Cardiac atrium fibroblast (primary cell): Measurements from ENCODE around the gene MBIP. TPM values are rescaled to one million over a fixed set of nuclear protein-coding genes. Genes with fewer than 3 reads are reported as not detected.

ENCODE experiments used
- total RNA-seq: library from RNA; depleted of rRNA; stranded (reverse); fragments of >200 nt; gene quantifications from 2 replicates; pipeline ENCODE4 v1.2.3, GENCODE V29; 2015

The MBIP gene, protein sequence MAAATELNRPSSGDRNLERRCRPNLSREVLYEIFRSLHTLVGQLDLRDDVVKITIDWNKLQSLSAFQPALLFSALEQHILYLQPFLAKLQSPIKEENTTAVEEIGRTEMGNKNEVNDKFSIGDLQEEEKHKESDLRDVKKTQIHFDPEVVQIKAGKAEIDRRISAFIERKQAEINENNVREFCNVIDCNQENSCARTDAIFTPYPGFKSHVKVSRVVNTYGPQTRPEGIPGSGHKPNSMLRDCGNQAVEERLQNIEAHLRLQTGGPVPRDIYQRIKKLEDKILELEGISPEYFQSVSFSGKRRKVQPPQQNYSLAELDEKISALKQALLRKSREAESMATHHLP
- 4.3 and 7.8 TPM in 2 replicates for total RNA-seq

GRCh38 chr14:36320200-36320896 lies at the start of gene MBIP:
MBIP (minus strand) TSS chr14:36320637; CDS start chr14:36320588, 49 bp downstream.

Other genes starting within 250 kb of the MBIP start
- gene PTCSC3, start 143.9 kb downstream of the MBIP start, total RNA-seq = not detected in 2 replicates
- not detected in 2 replicates for gene NKX2-1, start 199.6 kb upstream of the MBIP start, total RNA-seq